Spinal cord (tissue), 10 donors: ENCODE results near the gene PDE5A. TPM values are rescaled to one million over a fixed set of nuclear protein-coding genes. Genes with fewer than 3 reads are reported as not detected.
A peak's percentile ranks its signal among the peaks of the same experiment; 100 is the strongest.

Source experiments
- DNase-seq, 6 donors: peaks; one replicate each; pipeline versions ENCODE4 v3.0.0 to v3.0.0-alpha.2; 2013 to 2015; ENCODE audit warnings: low spot score in 6 of 6, low read depth in 4 of 6
- H3K27ac ChIP-seq: one replicate; pipeline ENCODE4 v1.5.1; 2013; ENCODE audit warnings: low read depth, low read length, control low read depth
- H3K27me3 ChIP-seq: one replicate; pipeline ENCODE4 v1.6.1; 2013; ENCODE audit warnings: low read length; ENCODE audit not compliant: control insufficient read depth, insufficient read depth
- H3K36me3 ChIP-seq: one replicate; pipeline ENCODE4 v1.6.1; 2013; ENCODE audit warnings: low read length; ENCODE audit not compliant: control insufficient read depth, insufficient read depth
- H3K4me1 ChIP-seq: one replicate; pipeline ENCODE4 v1.6.1; 2013; ENCODE audit warnings: low read length; ENCODE audit not compliant: control insufficient read depth, insufficient read depth
- H3K4me3 ChIP-seq: one replicate; pipeline ENCODE4 v1.5.1; 2013; ENCODE audit warnings: low read depth, low read length, control low read depth
- H3K9me3 ChIP-seq: one replicate; pipeline ENCODE4 v1.6.1; 2013; ENCODE audit warnings: low read length; ENCODE audit not compliant: control insufficient read depth, insufficient read depth
- WGBS: methylation state at CpG from one replicate; pipeline ENCODE4 v1.1.5; 2013; ENCODE audit warnings: missing lambda C conversion rate; ENCODE audit not compliant: insufficient coverage; 5-methylcytosine and 5-hydroxymethylcytosine counted together
- long read RNA-seq, 4 donors: transcript quantifications; one replicate each; lab custom pipeline, GENCODE V29; 2026
- polyA plus RNA-seq, 2 donors: library from polyadenylated mRNA; unstranded; fragments of 120-200 nt; gene quantifications; one replicate each; pipeline ENCODE4 v1.2.1, GENCODE V29; 2013; ENCODE audit not compliant: insufficient read length in 2 of 2
- total RNA-seq, 2 donors: library from RNA; depleted of rRNA in 1 of 2; stranded (reverse); fragments of 120-200 nt in 1 of 2; fragments of >200 nt in 1 of 2; gene quantifications; one replicate each; pipeline versions ENCODE4 v1.2.3 to v1.2.4, GENCODE V29; 2013 to 2014
- donor health status: healthy.

The PDE5A gene
- 10 to 100 TPM; 50.1 to 73.6 TPM for total RNA-seq
- polyA plus RNA-seq: 10 to 100 TPM; 21.1 to 26.0 TPM
- long read RNA-seq, donor 1: 0 reads
- long read RNA-seq, donor 2: 0 reads
- long read RNA-seq, donor 3: 0 reads
- long read RNA-seq, donor 4, full-length matches to known transcripts: 2 of 38 reads
- long read RNA-seq, donor 4, partial matches to known transcripts: 36 of 38 reads
- long read RNA-seq, donor 4, other reads (novel, unspliced or antisense): 0 of 38 reads

- Histone ChIP-seq H3K36me3 (no peaks in the 10 kb centered on the region), H3K4me3 (peak within 1 kb of the TSS; percentile 85), H3K27ac (peak within 1 kb of the TSS; percentile 93), H3K27me3 (peaks cover 14% of the 10 kb centered on the region), H3K9me3 (no peaks in the 10 kb centered on the region), H3K4me1 (peaks cover 20% of the 10 kb centered on the region)
- WGBS: under 1% methylated on average over 65 of the region's 65 CpGs
- DNase-seq: peak; percentile 56 to 93 (median 63)
Measured at GRCh38 chr4:119628281-119629141, at the start of gene PDE5A. Gene PDE5A, minus strand, starts transcription at chr4:119628804. Its CDS starts 133 bp downstream, at chr4:119628671.

GRCh38 chr4:119676101-119676500, 47.5 kb upstream of the PDE5A start:
- Histone ChIP-seq H3K4me1 (no peaks in the 10 kb centered on the region), H3K36me3 (no peaks in the 10 kb centered on the region), H3K27me3 (no peaks in the 10 kb centered on the region), H3K4me3 (no peak overlapping the region), H3K9me3 (no peaks in the 10 kb centered on the region), H3K27ac (no peak overlapping the region)
- no CpG with 5 or more reads among the region's 3 CpGs for WGBS
- DNase-seq: no peak

- Histone ChIP-seq H3K9me3 (no peaks in the 10 kb centered on the region), H3K27ac (no peak overlapping the region), H3K27me3 (no peaks in the 10 kb centered on the region), H3K4me1 (no peaks in the 10 kb centered on the region), H3K4me3 (no peak overlapping the region), H3K36me3 (no peaks in the 10 kb centered on the region)
- no CpG with 5 or more reads among the region's 2 CpGs for WGBS
- no peak for DNase-seq
Measured at GRCh38 chr4:119675391-119675790, 46.8 kb upstream of the PDE5A start.

GRCh38 chr4:119672938-119673337, 44.3 kb upstream of the PDE5A start:
- H3K27ac ChIP-seq: no peak overlapping the region
- no peak overlapping the region for H3K4me3 ChIP-seq
- H3K4me1 ChIP-seq: no peaks in the 10 kb centered on the region
- H3K27me3 ChIP-seq: no peaks in the 10 kb centered on the region
- H3K9me3 ChIP-seq: no peaks in the 10 kb centered on the region
- no peaks in the 10 kb centered on the region for H3K36me3 ChIP-seq
- DNase-seq: no peak
- no CpG with 5 or more reads among the region's 1 CpG for WGBS

- WGBS: no CpG with 5 or more reads among the region's 2 CpGs
- Histone ChIP-seq H3K9me3 (no peaks in the 10 kb centered on the region), H3K4me1 (no peaks in the 10 kb centered on the region), H3K27me3 (no peaks in the 10 kb centered on the region), H3K36me3 (no peaks in the 10 kb centered on the region), H3K27ac (no peak overlapping the region), H3K4me3 (no peak overlapping the region)
- no peak for DNase-seq
Measured at GRCh38 chr4:119672086-119672485, 43.5 kb upstream of the PDE5A start.

GRCh38 chr4:119671205-119671604, 42.6 kb upstream of the PDE5A start:
- Histone ChIP-seq H3K4me3 (no peak overlapping the region), H3K4me1 (no peaks in the 10 kb centered on the region), H3K9me3 (no peaks in the 10 kb centered on the region), H3K27ac (no peak overlapping the region), H3K27me3 (no peaks in the 10 kb centered on the region), H3K36me3 (no peaks in the 10 kb centered on the region)
- no peak for DNase-seq

- no peaks in the 10 kb centered on the region for H3K4me1 ChIP-seq
- 93% methylated on average over 3 of the region's 3 CpGs for WGBS
- no peak overlapping the region for H3K27ac ChIP-seq
Measured at GRCh38 chr4:119667802-119668201, 39.2 kb upstream of the PDE5A start.

GRCh38 chr4:119666653-119667091, 38.1 kb upstream of the PDE5A start:
- Histone ChIP-seq H3K9me3 (no peaks in the 10 kb centered on the region), H3K4me1 (no peaks in the 10 kb centered on the region), H3K4me3 (no peak overlapping the region), H3K27me3 (no peaks in the 10 kb centered on the region), H3K27ac (no peak overlapping the region), H3K36me3 (no peaks in the 10 kb centered on the region)
- peak in 1 of 6 donors; percentile 18 for DNase-seq
- WGBS: no CpG with 5 or more reads among the region's 1 CpG

More at GRCh38 chr4:119667802-119668201, 39.2 kb upstream of the PDE5A start:
- H3K4me3 ChIP-seq: no peak overlapping the region
- H3K27me3 ChIP-seq: no peaks in the 10 kb centered on the region
- H3K9me3 ChIP-seq: no peaks in the 10 kb centered on the region
- no peak for DNase-seq
- no peaks in the 10 kb centered on the region for H3K36me3 ChIP-seq

GRCh38 chr4:119665752-119666151, 37.1 kb upstream of the PDE5A start:
- Histone ChIP-seq H3K36me3 (no peaks in the 10 kb centered on the region), H3K4me1 (no peaks in the 10 kb centered on the region), H3K27me3 (no peaks in the 10 kb centered on the region), H3K9me3 (no peaks in the 10 kb centered on the region), H3K27ac (no peak overlapping the region), H3K4me3 (no peak overlapping the region)
- DNase-seq: peak in 1 of 6 donors; percentile 29
- WGBS: no CpG with 5 or more reads among the region's 2 CpGs
